HepG2 (cell line): ENCODE measurements around the gene GNG7. TPM values are rescaled to one million over a fixed set of nuclear protein-coding genes. Genes with fewer than 3 reads are reported as not detected.

Experiments used
- ATF1 ChIP-seq: IDR thresholded peaks from 2 replicates; pipeline ENCODE4 v1.6.1; 2016; ENCODE audit warnings: mild to moderate bottlenecking, control low read depth
- EP300 ChIP-seq, 3 experiments: sonication (generic) in 1 of 3; formaldehyde crosslinking in 1 of 3; IDR thresholded peaks; 2 replicates each; pipeline versions ENCODE4 v1.5.1 to v1.6.1; 2011 to 2020; ENCODE audit warnings: low read depth in 2 of 3, low read length in 2 of 3, borderline replicate concordance in 1 of 3, improper control_type of control experiment in 1 of 3, mild to moderate bottlenecking in 1 of 3, missing genetic modification reagents in 1 of 3, moderate library complexity in 1 of 3
- FOXP1 ChIP-seq, 2 experiments: fragments of 450-650 bp in 1 of 2; IDR thresholded peaks; 2 replicates each; pipeline ENCODE4 v1.6.1; 2017 to 2018; ENCODE audit warnings: antibody characterized with exemption in 1 of 2
- FUBP1 ChIP-seq: sonication (generic); formaldehyde crosslinking; IDR thresholded peaks from 2 replicates; pipeline ENCODE4 v1.5.1; 2020; ENCODE audit warnings: missing genetic modification reagents, mild to moderate bottlenecking, borderline replicate concordance
- HHEX ChIP-seq: IDR thresholded peaks from 2 replicates; pipeline ENCODE4 v1.6.1; 2016; ENCODE audit warnings: control low read depth
- HOMEZ ChIP-seq: IDR thresholded peaks from 2 replicates; pipeline ENCODE4 v1.6.1; 2016; ENCODE audit warnings: low read depth
- KAT2B ChIP-seq: fragments of 150-350 bp; IDR thresholded peaks from 2 replicates; pipeline ENCODE4 v1.6.1; 2014; ENCODE audit warnings: low read depth, low read length, borderline replicate concordance
- KLF9 ChIP-seq: IDR thresholded peaks from 2 replicates; pipeline ENCODE4 v1.6.1; 2016; ENCODE audit warnings: low read depth
- MEIS2 ChIP-seq: sonication (generic); formaldehyde crosslinking; IDR thresholded peaks from 2 replicates; pipeline ENCODE4 v1.9.0; 2021; ENCODE audit warnings: mild to moderate bottlenecking, missing genetic modification reagents
- MIER3 ChIP-seq: IDR thresholded peaks from 2 replicates; pipeline ENCODE4 v1.6.1; 2016; ENCODE audit warnings: missing compliant biosample characterization, borderline replicate concordance
- MXD4 ChIP-seq: IDR thresholded peaks from 2 replicates; pipeline ENCODE4 v1.6.1; 2016; ENCODE audit warnings: mild to moderate bottlenecking, missing biosample characterization, missing genetic modification reagents
- SP1 ChIP-seq, 2 experiments: fragments of 450-650 bp in 1 of 2; sonication (generic) in 1 of 2; formaldehyde crosslinking in 1 of 2; IDR thresholded peaks; 2 replicates each; pipeline versions ENCODE4 v1.4.0 to v1.6.1; 2016 to 2020; ENCODE audit warnings: missing genetic modification reagents in 1 of 2
- TARDBP ChIP-seq: sonication (generic); formaldehyde crosslinking; IDR thresholded peaks from 2 replicates; pipeline ENCODE4 v1.8.0; 2022; ENCODE audit warnings: mild to moderate bottlenecking, missing genetic modification reagents
- TBL1XR1 ChIP-seq: fragments of 150-350 bp; IDR thresholded peaks from 2 replicates; pipeline ENCODE4 v1.6.1; 2014; ENCODE audit warnings: borderline replicate concordance, low read length; ENCODE audit not compliant: partially characterized antibody
- THAP11 ChIP-seq: IDR thresholded peaks from 2 replicates; pipeline ENCODE4 v1.6.1; 2016; ENCODE audit warnings: missing biosample characterization, missing genetic modification reagents
- ZFX ChIP-seq: sonication (generic); formaldehyde crosslinking; IDR thresholded peaks from 2 replicates; pipeline ENCODE4 v1.4.0; 2020; ENCODE audit warnings: mild to moderate bottlenecking, low read depth, missing genetic modification reagents, moderate library complexity
- ZNF850 ChIP-seq: sonication (generic); formaldehyde crosslinking; conservative IDR thresholded peaks from 2 replicates; pipeline ENCODE4 v1.9.0; 2021; ENCODE audit warnings: mild to moderate bottlenecking, missing genetic modification reagents
- polyA plus RNA-seq, 8 experiments: library from polyadenylated mRNA; depleted of rRNA in 3 of 8; stranded (reverse) in 7 of 8; unstranded in 1 of 8; fragments of >200 nt; fragmentation: Illumina TruSeq in 4 of 8; extraction: Trizol in 4 of 8; gene quantifications; 2 replicates each; pipeline versions ENCODE4 v1.2.1 to v1.2.3, GENCODE V29; 2011 to 2016; ENCODE audit warnings: low read depth in 4 of 8, missing spikeins in 1 of 8, mixed read lengths in 1 of 8; ENCODE audit not compliant: insufficient read depth in 1 of 8
- total RNA-seq, 5 experiments: library from RNA; depleted of rRNA; stranded (reverse); fragments of >200 nt; fragmentation: Illumina TruSeq; extraction: Trizol; gene quantifications; 2 replicates each; pipeline ENCODE4 v1.2.3, GENCODE V29; 2016; ENCODE audit warnings: low read depth in 1 of 5
- TF ChIP-seq, protein P1 (sequence below): fragments of 450-650 bp; IDR thresholded peaks from 2 replicates; pipeline ENCODE4 v1.6.1; 2016
- TF ChIP-seq, protein P2 (sequence below): sonication (generic); formaldehyde crosslinking; IDR thresholded peaks from 2 replicates; pipeline ENCODE4 v1.4.0; 2020; ENCODE audit warnings: mild to moderate bottlenecking, missing genetic modification reagents
- TF ChIP-seq, protein P3 (sequence below): sonication (generic); formaldehyde crosslinking; IDR thresholded peaks from 2 replicates; pipeline ENCODE4 v1.8.1; 2022; ENCODE audit warnings: mild to moderate bottlenecking, missing genetic modification reagents
- TF ChIP-seq, protein P4 (sequence below): sonication (generic); formaldehyde crosslinking; IDR thresholded peaks from 2 replicates; pipeline ENCODE4 v1.5.0; 2020; ENCODE audit warnings: mild to moderate bottlenecking, missing genetic modification reagents

GNG7 gene
- total and polyA plus RNA-seq, 2 of the 13 experiments (the other 11 are each of a cell fraction or from before 2014, with no cell fraction given) = 1.4 to 3.3 TPM

DNA sequence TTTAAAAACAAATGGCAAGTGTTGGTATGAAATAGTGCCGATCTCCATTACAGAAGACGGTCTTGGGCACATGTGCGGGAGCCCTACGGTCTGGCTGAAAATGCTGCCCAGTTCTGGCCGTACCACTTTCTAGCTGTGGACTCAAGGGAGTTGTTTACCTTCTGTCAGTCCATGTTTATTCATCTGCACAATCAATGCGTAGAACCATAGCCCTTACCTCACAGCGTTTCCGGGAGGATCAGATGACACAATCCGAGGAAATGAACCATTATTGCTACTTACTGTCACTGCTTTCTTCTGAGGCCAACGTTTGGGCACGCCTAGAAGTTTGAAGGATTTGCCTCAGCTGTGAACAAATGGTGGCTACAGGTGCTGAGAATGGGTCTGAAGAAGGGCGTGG lies 195.4 kb downstream of the GNG7 start (continued):
- TF ChIP-seq, protein P1, sequence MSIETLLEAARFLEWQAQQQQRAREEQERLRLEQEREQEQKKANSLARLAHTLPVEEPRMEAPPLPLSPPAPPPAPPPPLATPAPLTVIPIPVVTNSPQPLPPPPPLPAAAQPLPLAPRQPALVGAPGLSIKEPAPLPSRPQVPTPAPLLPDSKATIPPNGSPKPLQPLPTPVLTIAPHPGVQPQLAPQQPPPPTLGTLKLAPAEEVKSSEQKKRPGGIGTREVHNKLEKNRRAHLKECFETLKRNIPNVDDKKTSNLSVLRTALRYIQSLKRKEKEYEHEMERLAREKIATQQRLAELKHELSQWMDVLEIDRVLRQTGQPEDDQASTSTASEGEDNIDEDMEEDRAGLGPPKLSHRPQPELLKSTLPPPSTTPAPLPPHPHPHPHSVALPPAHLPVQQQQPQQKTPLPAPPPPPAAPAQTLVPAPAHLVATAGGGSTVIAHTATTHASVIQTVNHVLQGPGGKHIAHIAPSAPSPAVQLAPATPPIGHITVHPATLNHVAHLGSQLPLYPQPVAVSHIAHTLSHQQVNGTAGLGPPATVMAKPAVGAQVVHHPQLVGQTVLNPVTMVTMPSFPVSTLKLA = peak; percentile 53
- TF ChIP-seq ZNF850 (CRISPR knock-in tag) = no peak
- TF ChIP-seq SP1 (IDR thresholded peaks at IDR 0.05) = no peak
- no peak for TF ChIP-seq SP1 (CRISPR knock-in tag; IDR thresholded peaks at IDR 0.05)
- TF ChIP-seq TBL1XR1 = peak; percentile 88
- TF ChIP-seq KAT2B = 0 out of 2 replicates have a peak, but pooled peaks have one; percentile 50
- no peak for TF ChIP-seq KLF9 (CRISPR knock-in tag)
- TF ChIP-seq THAP11 (CRISPR knock-in tag) = peak; percentile 63; the same call in 1 of the 2 replicates
- TF ChIP-seq HHEX = peak; percentile 79; the same call in 1 of the 2 replicates
- peak; percentile 95 for TF ChIP-seq FOXP1 (IDR thresholded peaks at IDR 0.05)
- peak; percentile 97 for TF ChIP-seq FOXP1 (CRISPR knock-in tag; IDR thresholded peaks at IDR 0.05)
- TF ChIP-seq MXD4 (CRISPR knock-in tag) = peak; percentile 48; the same call in 1 of the 2 replicates
- TF ChIP-seq, protein P2, sequence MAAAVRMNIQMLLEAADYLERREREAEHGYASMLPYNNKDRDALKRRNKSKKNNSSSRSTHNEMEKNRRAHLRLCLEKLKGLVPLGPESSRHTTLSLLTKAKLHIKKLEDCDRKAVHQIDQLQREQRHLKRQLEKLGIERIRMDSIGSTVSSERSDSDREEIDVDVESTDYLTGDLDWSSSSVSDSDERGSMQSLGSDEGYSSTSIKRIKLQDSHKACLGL (CRISPR knock-in tag) = no peak
- peak; percentile 80 for TF ChIP-seq MIER3 (CRISPR knock-in tag)
- TF ChIP-seq, protein P3, sequence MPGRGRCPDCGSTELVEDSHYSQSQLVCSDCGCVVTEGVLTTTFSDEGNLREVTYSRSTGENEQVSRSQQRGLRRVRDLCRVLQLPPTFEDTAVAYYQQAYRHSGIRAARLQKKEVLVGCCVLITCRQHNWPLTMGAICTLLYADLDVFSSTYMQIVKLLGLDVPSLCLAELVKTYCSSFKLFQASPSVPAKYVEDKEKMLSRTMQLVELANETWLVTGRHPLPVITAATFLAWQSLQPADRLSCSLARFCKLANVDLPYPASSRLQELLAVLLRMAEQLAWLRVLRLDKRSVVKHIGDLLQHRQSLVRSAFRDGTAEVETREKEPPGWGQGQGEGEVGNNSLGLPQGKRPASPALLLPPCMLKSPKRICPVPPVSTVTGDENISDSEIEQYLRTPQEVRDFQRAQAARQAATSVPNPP (CRISPR knock-in tag) = no peak
- peak; percentile 56; the same call in 1 of the 2 replicates for TF ChIP-seq HOMEZ (CRISPR knock-in tag)
- TF ChIP-seq ATF1 (CRISPR knock-in tag) = peak; percentile 70
- TF ChIP-seq EP300 (IDR thresholded peaks at IDR 0.05; ENCODE audit: low read depth in 2 of 2, low read length in 2 of 2) = peak in 1 of 2 experiments; percentile 63; a peak in 2 of 4 replicates
- no peak; the same call in 1 of the 2 replicates for TF ChIP-seq EP300 (CRISPR knock-in tag; IDR thresholded peaks at IDR 0.05; ENCODE audit: borderline replicate concordance)
- TF ChIP-seq, protein P4, sequence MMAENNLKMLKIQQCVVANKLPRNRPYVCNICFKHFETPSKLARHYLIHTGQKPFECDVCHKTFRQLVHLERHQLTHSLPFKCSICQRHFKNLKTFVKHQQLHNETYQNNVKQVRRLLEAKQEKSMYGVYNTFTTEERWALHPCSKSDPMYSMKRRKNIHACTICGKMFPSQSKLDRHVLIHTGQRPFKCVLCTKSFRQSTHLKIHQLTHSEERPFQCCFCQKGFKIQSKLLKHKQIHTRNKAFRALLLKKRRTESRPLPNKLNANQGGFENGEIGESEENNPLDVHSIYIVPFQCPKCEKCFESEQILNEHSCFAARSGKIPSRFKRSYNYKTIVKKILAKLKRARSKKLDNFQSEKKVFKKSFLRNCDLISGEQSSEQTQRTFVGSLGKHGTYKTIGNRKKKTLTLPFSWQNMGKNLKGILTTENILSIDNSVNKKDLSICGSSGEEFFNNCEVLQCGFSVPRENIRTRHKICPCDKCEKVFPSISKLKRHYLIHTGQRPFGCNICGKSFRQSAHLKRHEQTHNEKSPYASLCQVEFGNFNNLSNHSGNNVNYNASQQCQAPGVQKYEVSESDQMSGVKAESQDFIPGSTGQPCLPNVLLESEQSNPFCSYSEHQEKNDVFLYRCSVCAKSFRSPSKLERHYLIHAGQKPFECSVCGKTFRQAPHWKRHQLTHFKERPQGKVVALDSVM (CRISPR knock-in tag) = 0 out of 2 replicates have a peak, but pooled peaks have one; percentile 36
- peak; percentile 55; the same call in 1 of the 2 replicates for TF ChIP-seq TARDBP (CRISPR knock-in tag)
- TF ChIP-seq ZFX (CRISPR knock-in tag) = peak; percentile 22; the same call in 1 of the 2 replicates
- TF ChIP-seq MEIS2 (CRISPR knock-in tag) = peak; percentile 97
- 0 out of 2 replicates have a peak, but pooled peaks have one; percentile 67 for TF ChIP-seq FUBP1 (CRISPR knock-in tag)
